Subcutaneous abdominal adipose tissue (tissue), 5 donors: Measurements from ENCODE around the gene FEM1A.
"Not testable (repeated sequence)": the region's sequence is repeated elsewhere in the genome, so short reads cannot be mapped to it uniquely, and the experiment has no call there.

Experiments
- H3K27ac ChIP-seq: one replicate; pipeline ENCODE4 v1.7.0; 2013; ENCODE audit warnings: low read depth, mild to moderate bottlenecking, inconsistent platforms, low read length, moderate library complexity
- H3K27me3 ChIP-seq, 5 donors: one replicate each; pipeline ENCODE4 v1.7.0; 2013; ENCODE audit warnings: low read length in 5 of 5, inconsistent platforms in 1 of 5; ENCODE audit not compliant: control insufficient read depth in 5 of 5, insufficient read depth in 4 of 5
- H3K36me3 ChIP-seq, 5 donors: one replicate each; pipeline ENCODE4 v1.7.0; 2013; ENCODE audit warnings: low read length in 5 of 5; ENCODE audit not compliant: control insufficient read depth in 5 of 5, insufficient read depth in 5 of 5
- H3K4me1 ChIP-seq, 5 donors: one replicate each; pipeline ENCODE4 v1.7.0; 2013; ENCODE audit warnings: low read length in 5 of 5, mild to moderate bottlenecking in 3 of 5, moderate library complexity in 1 of 5; ENCODE audit not compliant: control insufficient read depth in 5 of 5, insufficient read depth in 5 of 5
- H3K4me3 ChIP-seq, 5 donors: one replicate each; pipeline ENCODE4 v1.7.0; 2013; ENCODE audit warnings: low read length in 5 of 5, low read depth in 1 of 5
- H3K9ac ChIP-seq, 5 donors: one replicate each; pipeline ENCODE4 v1.7.0; 2013; ENCODE audit warnings: low read length in 5 of 5, mild to moderate bottlenecking in 4 of 5, moderate library complexity in 3 of 5
- H3K9me3 ChIP-seq, 5 donors: one replicate each; pipeline ENCODE4 v1.7.0; 2013; ENCODE audit warnings: low read length in 5 of 5; ENCODE audit not compliant: control insufficient read depth in 5 of 5
- donor health status: healthy.
- donor health status: healthy.
- donor health status: healthy.
- donor health status: healthy.
- donor health status: healthy.

FEM1A gene

GRCh38 chr19:4791183-4792018 is at the start of gene FEM1A:
FEM1A (plus strand) TSS chr19:4791734; CDS start chr19:4791855, 121 bp downstream.
- Histone ChIP-seq H3K9ac (peak within 1 kb of the TSS; percentile 81 to 98 (median 90)), H3K36me3 (peaks cover 0 to 32% (median 23%) of the 10 kb centered on the region in 5 donors), H3K4me1 (peaks cover 5 to 44% (median 22%) of the 10 kb centered on the region in 5 donors), H3K27ac (peak within 1 kb of the TSS; percentile 82), H3K27me3 (peaks cover 0 to 6% (median 0%) of the 10 kb centered on the region in 5 donors), H3K4me3 (peak within 1 kb of the TSS; percentile 72 to 88 (median 76)), H3K9me3 (peaks cover 0 to 3% (median 0%) of the 10 kb centered on the region in 5 donors)

- Histone ChIP-seq H3K27me3 (peaks cover 0 to 4% (median under 1%) of the 10 kb centered on the region in 5 donors), H3K27ac (no peak overlapping the region), H3K36me3 (no peaks in the 10 kb centered on the region), H3K9ac (no peak overlapping the region), H3K9me3 (no peaks in the 10 kb centered on the region), H3K4me1 (peaks cover 8 to 28% (median 18%) of the 10 kb centered on the region in 5 donors), H3K4me3 (no peak overlapping the region)
Measured at GRCh38 chr19:4742723-4743646, 48.5 kb upstream of the FEM1A start.

GRCh38 chr19:4744451-4745174 is 46.9 kb upstream of the FEM1A start:
- Histone ChIP-seq H3K9me3 (peaks cover 0 to 4% (median 3%) of the 10 kb centered on the region in 5 donors), H3K4me1 (peaks cover 8 to 28% (median 23%) of the 10 kb centered on the region in 5 donors), H3K4me3 (no peak overlapping the region), H3K36me3 (no peaks in the 10 kb centered on the region), H3K9ac (no peak overlapping the region), H3K27me3 (peaks cover 0 to 5% (median 0%) of the 10 kb centered on the region in 5 donors), H3K27ac (peak overlapping the region; percentile 33)

- not testable (repeated sequence) for H3K27ac ChIP-seq
Measured at GRCh38 chr19:4745175-4745574, 46.4 kb upstream of the FEM1A start.

GRCh38 chr19:4745986-4746385 is 45.5 kb upstream of the FEM1A start:
- no peak overlapping the region for H3K27ac ChIP-seq
- no peaks in the 10 kb centered on the region for H3K36me3 ChIP-seq
- peaks cover 0 to 4% (median 3%) of the 10 kb centered on the region in 5 donors for H3K9me3 ChIP-seq
- no peak overlapping the region for H3K9ac ChIP-seq
- H3K4me1 ChIP-seq: peaks cover 8 to 28% (median 23%) of the 10 kb centered on the region in 5 donors
- peaks cover 0 to 5% (median 3%) of the 10 kb centered on the region in 5 donors for H3K27me3 ChIP-seq
- no peak overlapping the region for H3K4me3 ChIP-seq

More at GRCh38 chr19:4745175-4745574, 46.4 kb upstream of the FEM1A start:
- not testable (repeated sequence) for H3K9ac ChIP-seq, H3K9me3 ChIP-seq, H3K27me3 ChIP-seq, H3K4me3 ChIP-seq, H3K36me3 ChIP-seq
- H3K4me1 ChIP-seq: peaks cover 8 to 28% (median 23%) of the 10 kb centered on the region in 5 donors

- peaks cover 0 to 5% (median 3%) of the 10 kb centered on the region in 5 donors for H3K27me3 ChIP-seq
- H3K36me3 ChIP-seq: no peaks in the 10 kb centered on the region
- H3K9ac ChIP-seq: no peak overlapping the region
- H3K4me1 ChIP-seq: peaks cover 5 to 15% (median 12%) of the 10 kb centered on the region in 5 donors
- H3K4me3 ChIP-seq: no peak overlapping the region
- H3K27ac ChIP-seq: no peak overlapping the region
- peaks cover 0 to 4% (median 3%) of the 10 kb centered on the region in 5 donors for H3K9me3 ChIP-seq
Measured at GRCh38 chr19:4748185-4748584, 43.3 kb upstream of the FEM1A start.

- Histone ChIP-seq H3K4me3 (no peak overlapping the region), H3K9ac (no peak overlapping the region), H3K27me3 (peaks cover 0 to 5% (median 3%) of the 10 kb centered on the region in 5 donors), H3K36me3 (no peaks in the 10 kb centered on the region), H3K27ac (no peak overlapping the region), H3K4me1 (peaks cover 5 to 15% (median 12%) of the 10 kb centered on the region in 5 donors), H3K9me3 (peaks cover 0 to 4% (median 3%) of the 10 kb centered on the region in 5 donors)
Measured at GRCh38 chr19:4748589-4748988, 42.9 kb upstream of the FEM1A start.

GRCh38 chr19:4749870-4750590 is 41.5 kb upstream of the FEM1A start:
- H3K27me3 ChIP-seq: peaks cover 0 to 8% (median 3%) of the 10 kb centered on the region in 5 donors
- H3K9ac ChIP-seq: no peak overlapping the region
- H3K4me1 ChIP-seq: peaks cover 0 to 9% (median 6%) of the 10 kb centered on the region in 5 donors
- no peak overlapping the region for H3K27ac ChIP-seq
- no peaks in the 10 kb centered on the region for H3K36me3 ChIP-seq
- H3K9me3 ChIP-seq: peaks cover 0 to 4% (median 3%) of the 10 kb centered on the region in 5 donors
- no peak overlapping the region for H3K4me3 ChIP-seq

GRCh38 chr19:4754248-4754647 is 37.3 kb upstream of the FEM1A start:
- Histone ChIP-seq H3K4me3 (no peak overlapping the region), H3K9me3 (no peaks in the 10 kb centered on the region), H3K9ac (no peak overlapping the region), H3K36me3 (no peaks in the 10 kb centered on the region), H3K4me1 (peaks cover 0 to under 1% (median under 1%) of the 10 kb centered on the region in 5 donors), H3K27ac (no peak overlapping the region), H3K27me3 (peaks cover 0 to 8% (median 2%) of the 10 kb centered on the region in 5 donors)
